ENCODE measurements around the gene KLHDC10. TPM values are rescaled to one million over a fixed set of nuclear protein-coding genes. Genes with fewer than 3 reads are reported as not detected.

The KLHDC10 gene
- total RNA-seq, 2 donors from 2014 or later: 19.7 to 20.8 TPM

- peaks cover 0 to 4% of the 10 kb centered on the region in 2 donors for H3K27me3 Mint-ChIP-seq
- H3K9me3 Mint-ChIP-seq: no peaks in the 10 kb centered on the region
- ATAC-seq (no peak), DNase-seq (ENCODE audit: low spot score) (no peak)
- no peak overlapping the region for H3K27ac Mint-ChIP-seq
- no peak overlapping the region for H3K4me3 Mint-ChIP-seq
- no peaks in the 10 kb centered on the region for H3K36me3 Mint-ChIP-seq
- H3K4me1 Mint-ChIP-seq (ENCODE audit: low read depth in 2 of 2): peaks cover 0 to 3% of the 10 kb centered on the region in 2 donors
Observed at GRCh38 chr7:130153211-130153908, 83.0 kb downstream of the KLHDC10 start.

GRCh38 chr7:130154131-130154500, 83.8 kb downstream of the KLHDC10 start:
- Mint-ChIP-seq H3K27me3 (peaks cover 0 to 2% of the 10 kb centered on the region in 2 donors), H3K9me3 (no peaks in the 10 kb centered on the region), H3K4me3 (no peak overlapping the region), H3K4me1 (ENCODE audit: low read depth in 2 of 2) (peaks cover 0 to 3% of the 10 kb centered on the region in 2 donors), H3K27ac (no peak overlapping the region), H3K36me3 (peaks cover 6% of the 10 kb centered on the region)
- no peak for ATAC-seq
- DNase-seq (ENCODE audit: low spot score): no peak

GRCh38 chr7:130154501-130155317, 84.4 kb downstream of the KLHDC10 start:
- peaks cover 7% of the 10 kb centered on the region for H3K36me3 Mint-ChIP-seq
- no peak for DNase-seq (ENCODE audit: low spot score)
- H3K27ac Mint-ChIP-seq: no peak overlapping the region

GRCh38 chr7:130156140-130156539, 85.8 kb downstream of the KLHDC10 start:
- Mint-ChIP-seq H3K27ac (no peak overlapping the region), H3K27me3 (peaks cover 0 to 2% of the 10 kb centered on the region in 2 donors)
- no peak for DNase-seq (ENCODE audit: low spot score)

More at GRCh38 chr7:130154501-130155317, 84.4 kb downstream of the KLHDC10 start:
- H3K4me1 Mint-ChIP-seq (ENCODE audit: low read depth in 2 of 2): peaks cover 0 to 3% of the 10 kb centered on the region in 2 donors
- H3K4me3 Mint-ChIP-seq: no peak overlapping the region
- ATAC-seq: no peak
- no peaks in the 10 kb centered on the region for H3K9me3 Mint-ChIP-seq
- H3K27me3 Mint-ChIP-seq: peaks cover 0 to 2% of the 10 kb centered on the region in 2 donors

GRCh38 chr7:130157700-130158099, 87.4 kb downstream of the KLHDC10 start:
- peaks cover 0 to 2% of the 10 kb centered on the region in 2 donors for H3K27me3 Mint-ChIP-seq
- DNase-seq (ENCODE audit: low spot score) (no peak), ATAC-seq (no peak)
- H3K9me3 Mint-ChIP-seq: no peaks in the 10 kb centered on the region
- H3K4me1 Mint-ChIP-seq (ENCODE audit: low read depth in 2 of 2): no peaks in the 10 kb centered on the region
- no peak overlapping the region for H3K4me3 Mint-ChIP-seq
- peaks cover 22% of the 10 kb centered on the region for H3K36me3 Mint-ChIP-seq
- H3K27ac Mint-ChIP-seq: no peak overlapping the region

More at GRCh38 chr7:130156140-130156539, 85.8 kb downstream of the KLHDC10 start:
- Mint-ChIP-seq H3K9me3 (no peaks in the 10 kb centered on the region), H3K4me3 (no peak overlapping the region), H3K36me3 (peaks cover 18% of the 10 kb centered on the region), H3K4me1 (ENCODE audit: low read depth in 2 of 2) (no peaks in the 10 kb centered on the region)
- no peak for ATAC-seq

GRCh38 chr7:130160023-130160422, 89.7 kb downstream of the KLHDC10 start:
- Mint-ChIP-seq H3K27ac (no peak overlapping the region), H3K27me3 (peaks cover 0 to 2% of the 10 kb centered on the region in 2 donors), H3K36me3 (peaks cover 33% of the 10 kb centered on the region), H3K9me3 (no peaks in the 10 kb centered on the region), H3K4me3 (no peak overlapping the region), H3K4me1 (ENCODE audit: low read depth in 2 of 2) (no peaks in the 10 kb centered on the region)
- DNase-seq (ENCODE audit: low spot score) (no peak), ATAC-seq (no peak)

GRCh38 chr7:130160455-130160854, 90.1 kb downstream of the KLHDC10 start:
- H3K4me3 Mint-ChIP-seq: no peak overlapping the region
- DNase-seq (ENCODE audit: low spot score) (no peak), ATAC-seq (no peak)
- peaks cover 35% of the 10 kb centered on the region for H3K36me3 Mint-ChIP-seq
- H3K27ac Mint-ChIP-seq: no peak overlapping the region
- no peaks in the 10 kb centered on the region for H3K4me1 Mint-ChIP-seq (ENCODE audit: low read depth in 2 of 2)
- H3K9me3 Mint-ChIP-seq: no peaks in the 10 kb centered on the region
- H3K27me3 Mint-ChIP-seq: peaks cover 0 to 2% of the 10 kb centered on the region in 2 donors

GRCh38 chr7:130162196-130162595, 91.9 kb downstream of the KLHDC10 start:
- H3K27ac Mint-ChIP-seq: no peak overlapping the region
- no peaks in the 10 kb centered on the region for H3K4me1 Mint-ChIP-seq (ENCODE audit: low read depth in 2 of 2)
- H3K27me3 Mint-ChIP-seq: no peaks in the 10 kb centered on the region
- H3K9me3 Mint-ChIP-seq: no peaks in the 10 kb centered on the region
- peaks cover 35% of the 10 kb centered on the region for H3K36me3 Mint-ChIP-seq
- no peak for ATAC-seq
- DNase-seq (ENCODE audit: low spot score): no peak
- H3K4me3 Mint-ChIP-seq: no peak overlapping the region

GRCh38 chr7:130174237-130174959, 104.1 kb downstream of the KLHDC10 start:
- ATAC-seq (no peak), DNase-seq (ENCODE audit: low spot score) (no peak)
- Mint-ChIP-seq H3K4me1 (ENCODE audit: low read depth in 2 of 2) (no peaks in the 10 kb centered on the region), H3K27ac (no peak overlapping the region), H3K4me3 (no peak overlapping the region), H3K27me3 (no peaks in the 10 kb centered on the region), H3K9me3 (no peaks in the 10 kb centered on the region), H3K36me3 (peaks cover 26% of the 10 kb centered on the region)

- Mint-ChIP-seq H3K27ac (no peak overlapping the region), H3K27me3 (no peaks in the 10 kb centered on the region), H3K4me3 (no peak overlapping the region), H3K4me1 (ENCODE audit: low read depth in 2 of 2) (peaks cover 10 to 19% of the 10 kb centered on the region in 2 donors), H3K36me3 (peaks cover 33% of the 10 kb centered on the region), H3K9me3 (no peaks in the 10 kb centered on the region)
- DNase-seq (ENCODE audit: low spot score) (no peak), ATAC-seq (no peak)
Observed at GRCh38 chr7:130178251-130178650, 107.9 kb downstream of the KLHDC10 start.

GRCh38 chr7:130179631-130180030, 109.3 kb downstream of the KLHDC10 start:
- no peaks in the 10 kb centered on the region for H3K9me3 Mint-ChIP-seq
- peaks cover 13 to 25% of the 10 kb centered on the region in 2 donors for H3K4me1 Mint-ChIP-seq (ENCODE audit: low read depth in 2 of 2)
- H3K27me3 Mint-ChIP-seq: no peaks in the 10 kb centered on the region
- no peak overlapping the region for H3K27ac Mint-ChIP-seq
- ATAC-seq: no peak
- H3K4me3 Mint-ChIP-seq: no peak overlapping the region
- DNase-seq (ENCODE audit: low spot score): no peak
- H3K36me3 Mint-ChIP-seq: peaks cover 32% of the 10 kb centered on the region

- H3K27ac Mint-ChIP-seq: peak overlapping the region; percentile 84 to 91
- ATAC-seq: peak; percentile 93 to 96
- no peaks in the 10 kb centered on the region for H3K9me3 Mint-ChIP-seq
- no peaks in the 10 kb centered on the region for H3K27me3 Mint-ChIP-seq
- H3K4me1 Mint-ChIP-seq (ENCODE audit: low read depth in 2 of 2): peaks cover 13 to 25% of the 10 kb centered on the region in 2 donors
- H3K4me3 Mint-ChIP-seq: peak overlapping the region; percentile 50
- peaks cover 32% of the 10 kb centered on the region for H3K36me3 Mint-ChIP-seq
- DNase-seq (ENCODE audit: low spot score): no peak
Observed at GRCh38 chr7:130180571-130181262, 110.4 kb downstream of the KLHDC10 start.

- Mint-ChIP-seq H3K4me1 (ENCODE audit: low read depth in 2 of 2) (peaks cover 13 to 25% of the 10 kb centered on the region in 2 donors), H3K4me3 (peak overlapping the region; percentile 50), H3K27me3 (no peaks in the 10 kb centered on the region), H3K9me3 (no peaks in the 10 kb centered on the region), H3K36me3 (peaks cover 32% of the 10 kb centered on the region), H3K27ac (peak overlapping the region; percentile 84 to 91)
- DNase-seq (ENCODE audit: low spot score): no peak
- ATAC-seq: peak; percentile 5 to 40
Observed at GRCh38 chr7:130181263-130181605, 110.9 kb downstream of the KLHDC10 start.

Data from natural killer cell treated with Interleukin-12 subunit alpha and Interleukin-12 subunit beta and Interleukin-15 and Interleukin-18, amount 100 ng/mL, for 72 hours (primary cell).